GM23338 (cell line): Measurements from ENCODE around the gene OTUD3. TPM values are rescaled to one million over a fixed set of nuclear protein-coding genes. Genes with fewer than 3 reads are reported as not detected.

Experiments used
- ATAC-seq: fragments of 200-7000 bp; cut with Tn5 transposase; 3 replicates; pipeline ENCODE4 v1.9.1; 2020
- DNase-seq: peaks from one replicate; pipeline ENCODE4 v3.0.0-alpha.2; 2015; ENCODE audit warnings: low spot score
- H2AFZ ChIP-seq: fragments of 200-600 bp; sonication (generic); 2 replicates; pipeline ENCODE4 v1.8.0; 2016; ENCODE audit warnings: antibody characterized with exemption, mild to moderate bottlenecking, moderate library complexity
- H3F3A ChIP-seq: fragments of 200-600 bp; sonication (generic); replicated peaks from 2 replicates; pipeline ENCODE4 v1.8.0; 2017; ENCODE audit warnings: antibody characterized with exemption, mixed run types, low read depth
- H3K27ac ChIP-seq: fragments of 200-600 bp; sonication (generic); 2 replicates; pipeline ENCODE4 v1.6.1; 2016; ENCODE audit warnings: low read depth
- H3K27me3 ChIP-seq: fragments of 200-600 bp; sonication (generic); 2 replicates; pipeline ENCODE4 v1.8.0; 2016; ENCODE audit warnings: mild to moderate bottlenecking, mixed run types, moderate library complexity; ENCODE audit not compliant: insufficient read depth
- H3K36me3 ChIP-seq: fragments of 200-600 bp; sonication (generic); 2 replicates; pipeline ENCODE4 v1.8.0; 2016; ENCODE audit warnings: mild to moderate bottlenecking; ENCODE audit not compliant: insufficient read depth
- H3K4me1 ChIP-seq: fragments of 200-600 bp; sonication (generic); 2 replicates; pipeline ENCODE4 v1.8.0; 2016; ENCODE audit warnings: mild to moderate bottlenecking, moderate library complexity; ENCODE audit not compliant: insufficient read depth
- H3K4me2 ChIP-seq: fragments of 200-600 bp; sonication (generic); 2 replicates; pipeline ENCODE4 v1.7.1; 2017; ENCODE audit warnings: mixed run types
- H3K4me3 ChIP-seq: fragments of 200-600 bp; sonication (generic); 2 replicates; pipeline ENCODE4 v1.6.1; 2016; ENCODE audit warnings: mixed run types
- H3K79me2 ChIP-seq: fragments of 200-600 bp; sonication (generic); replicated peaks from 2 replicates; pipeline ENCODE4 v1.8.0; 2017; ENCODE audit warnings: mild to moderate bottlenecking; ENCODE audit not compliant: insufficient read depth
- H3K9me2 ChIP-seq: fragments of 200-600 bp; sonication (generic); 2 replicates; pipeline ENCODE4 v1.8.0; 2017; ENCODE audit not compliant: insufficient read depth
- H4K20me1 ChIP-seq: fragments of 200-600 bp; sonication (generic); replicated peaks from 2 replicates; pipeline ENCODE4 v1.8.0; 2017; ENCODE audit warnings: mild to moderate bottlenecking; ENCODE audit not compliant: insufficient read depth
- H3K27ac Mint-ChIP-seq: 2 replicates; pipeline ENCODE4 v1.8.0; 2020; ENCODE audit warnings: inconsistent platforms, mild to moderate bottlenecking, moderate library complexity, mixed read lengths
- H3K27me3 Mint-ChIP-seq: 3 replicates; pipeline ENCODE4 v1.8.0; 2022; ENCODE audit warnings: low read depth, mild to moderate bottlenecking, moderate library complexity, mixed read lengths, inconsistent platforms; ENCODE audit not compliant: insufficient read depth, poor library complexity
- H3K36me3 Mint-ChIP-seq: 3 replicates; pipeline ENCODE4 v1.8.0; 2021; ENCODE audit warnings: low read depth, mild to moderate bottlenecking, inconsistent platforms, moderate library complexity, mixed read lengths
- H3K4me1 Mint-ChIP-seq: 3 replicates; pipeline ENCODE4 v1.8.0; 2020; ENCODE audit warnings: mild to moderate bottlenecking, inconsistent platforms, mixed read lengths
- H3K4me3 Mint-ChIP-seq: 3 replicates; pipeline ENCODE4 v1.8.0; 2021; ENCODE audit warnings: moderate library complexity, mild to moderate bottlenecking, inconsistent platforms, mixed read lengths
- H3K9me3 Mint-ChIP-seq: 3 replicates; pipeline ENCODE4 v1.8.0; 2020; ENCODE audit warnings: moderate library complexity, mild to moderate bottlenecking, inconsistent platforms, mixed read lengths
- CREB1 ChIP-seq: fragments of 250-450 bp; sonication (Bioruptor Pico); IDR thresholded peaks from 2 replicates; pipeline ENCODE4 v1.5.0; 2020; ENCODE audit warnings: low read depth, mild to moderate bottlenecking, moderate library complexity
- CTCF ChIP-seq, 2 experiments: fragments of 200-600 bp in 1 of 2; sonication (generic) in 1 of 2; conservative IDR thresholded peaks; 2 replicates each; pipeline versions ENCODE4 v1.5.1 to v1.6.1; 2016 to 2017; ENCODE audit warnings: antibody characterized with exemption in 2 of 2, low read depth in 2 of 2, mild to moderate bottlenecking in 2 of 2, moderate library complexity in 1 of 2
- ETS1 ChIP-seq: IDR thresholded peaks from 2 replicates; pipeline ENCODE4 v1.6.1; 2016; ENCODE audit warnings: antibody characterized with exemption
- EZH2 ChIP-seq: fragments of 200-600 bp; sonication (generic); IDR thresholded peaks from one replicate; pipeline ENCODE4 v1.8.0; 2017; ENCODE audit warnings: antibody characterized with exemption, mild to moderate bottlenecking, low read depth; ENCODE audit not compliant: unreplicated experiment
- JUNB ChIP-seq: IDR thresholded peaks from one replicate; pipeline ENCODE4 v1.6.1; 2016; ENCODE audit warnings: antibody characterized with exemption; ENCODE audit not compliant: unreplicated experiment
- NANOG ChIP-seq: IDR thresholded peaks from 2 replicates; pipeline ENCODE4 v1.6.1; 2016; ENCODE audit warnings: antibody characterized with exemption, borderline replicate concordance
- POLR2AphosphoS5 ChIP-seq: IDR thresholded peaks from 2 replicates; pipeline ENCODE4 v1.6.1; 2016; ENCODE audit warnings: antibody characterized with exemption, low read depth
- REST ChIP-seq: IDR thresholded peaks from one replicate; pipeline ENCODE4 v1.6.1; 2018; ENCODE audit warnings: antibody characterized with exemption; ENCODE audit not compliant: unreplicated experiment
- STAT1 ChIP-seq: IDR thresholded peaks from one replicate; pipeline ENCODE4 v1.6.1; 2016; ENCODE audit warnings: antibody characterized with exemption; ENCODE audit not compliant: unreplicated experiment
- ZNF114 ChIP-seq: fragments of 250-450 bp; sonication (Bioruptor Pico); IDR thresholded peaks from 2 replicates; pipeline ENCODE4 v1.5.0; 2020; ENCODE audit warnings: mild to moderate bottlenecking, moderate library complexity
- ZNF331 ChIP-seq: fragments of 250-450 bp; sonication (Bioruptor Pico); IDR thresholded peaks from 2 replicates; pipeline ENCODE4 v1.5.0; 2020; ENCODE audit warnings: low read depth, mild to moderate bottlenecking, moderate library complexity
- ZNF462 ChIP-seq: fragments of 250-450 bp; sonication (Bioruptor Pico); IDR thresholded peaks from 2 replicates; pipeline ENCODE4 v1.5.0; 2020; ENCODE audit warnings: mild to moderate bottlenecking, moderate library complexity
- polyA plus RNA-seq: library from polyadenylated mRNA; unstranded; fragments of >200 nt; fragmentation: Nextera tagmentation; extraction: Ambion mirVana; gene quantifications from 2 replicates; pipeline ENCODE4 v1.2.1, GENCODE V29; 2016
- total RNA-seq: library from RNA; depleted of rRNA; stranded (reverse); fragments of >200 nt; shearing (Covaris generic); gene quantifications from 2 replicates; pipeline ENCODE4 v1.2.3, GENCODE V29; 2014

Gene OTUD3
- total and polyA plus RNA-seq, 2 experiments from 2014 or later, result 3.0 to 12.9 TPM

- no peak for TF ChIP-seq REST
- TF ChIP-seq POLR2AphosphoS5, result no peak
- no peak for TF ChIP-seq EZH2
- TF ChIP-seq ZNF331 (CRISPR knock-in tag), result no peak
These were observed 52.1 kb downstream of the OTUD3 start (continued) for GRCh38 chr1:19934336-19934735.

GRCh38 chr1:19936061-19936750 is 54.0 kb downstream of the OTUD3 start:
- peaks cover 2% of the 10 kb centered on the region for H3K27me3 Mint-ChIP-seq
- H3K4me3 Mint-ChIP-seq, result no peak overlapping the region
- H3K4me1 Mint-ChIP-seq, result no peaks in the 10 kb centered on the region; the same call in 2 of the 3 replicates
- no peak for ATAC-seq
- H3K27me3 ChIP-seq, result no peaks in the 10 kb centered on the region
- no peaks in the 10 kb centered on the region for H3K4me1 ChIP-seq
- no peaks in the 10 kb centered on the region for H3K36me3 ChIP-seq
- H3F3A ChIP-seq, result no peaks in the 10 kb centered on the region
- H2AFZ ChIP-seq, result no peak overlapping the region
- peaks cover 10% of the 10 kb centered on the region for H3K9me2 ChIP-seq
- no peak overlapping the region for H3K4me2 ChIP-seq
- peaks cover 21% of the 10 kb centered on the region for H3K36me3 Mint-ChIP-seq
- no peak for DNase-seq
- no peaks in the 10 kb centered on the region for H4K20me1 ChIP-seq
- no peaks in the 10 kb centered on the region for H3K79me2 ChIP-seq
- H3K27ac ChIP-seq, result no peak overlapping the region
- H3K4me3 ChIP-seq, result no peak overlapping the region
- no peak overlapping the region for H3K27ac Mint-ChIP-seq
- H3K9me3 Mint-ChIP-seq, result peaks cover 26% of the 10 kb centered on the region
- TF ChIP-seq ZNF114 (CRISPR knock-in tag), result no peak
- TF ChIP-seq ZNF331 (CRISPR knock-in tag), result no peak
- no peak for TF ChIP-seq CREB1 (CRISPR knock-in tag)
- no peak for TF ChIP-seq CTCF (conservative IDR thresholded peaks at IDR 0.05; ENCODE audit: low read depth in 2 of 2)
- TF ChIP-seq ZNF462 (CRISPR knock-in tag), result no peak
- TF ChIP-seq STAT1, result no peak
- no peak for TF ChIP-seq POLR2AphosphoS5
- TF ChIP-seq ETS1, result no peak
- no peak for TF ChIP-seq EZH2
- no peak for TF ChIP-seq NANOG
- no peak for TF ChIP-seq JUNB
